Left hindlimb (tissue), 1 donor: ENCODE data around the gene PDIA4.
"Not testable (repeated sequence)": the region's sequence is repeated elsewhere in the genome, so short reads cannot be mapped to it uniquely, and the experiment has no call there.

Experiments
- DNase-seq: peaks from one replicate; pipeline ENCODE4 v3.0.0-alpha.2; 2018

Gene PDIA4

GRCh38 chr7:149028346-149029109 lies at the start of gene PDIA4:
TSS of gene PDIA4 (minus strand) at chr7:149028505. CDS start at chr7:149028408, 97 bp downstream.
- DNase-seq = peak; percentile 100

- no peak for DNase-seq
Observed at GRCh38 chr7:149077594-149077993, 49.3 kb upstream of the PDIA4 start.

- DNase-seq = no peak
Observed at GRCh38 chr7:149075286-149075685, 47.0 kb upstream of the PDIA4 start.

- no peak for DNase-seq
Observed at GRCh38 chr7:149074116-149074885, 46.0 kb upstream of the PDIA4 start.

- no peak for DNase-seq
Observed at GRCh38 chr7:149072438-149072775, 44.1 kb upstream of the PDIA4 start.

GRCh38 chr7:149071641-149072437 lies 43.5 kb upstream of the PDIA4 start:
- DNase-seq = peak; percentile 40

- no peak for DNase-seq
Observed at GRCh38 chr7:149071182-149071635, 42.9 kb upstream of the PDIA4 start.

- no peak for DNase-seq
Observed at GRCh38 chr7:149070372-149071125, 42.2 kb upstream of the PDIA4 start.

- DNase-seq = no peak
Observed at GRCh38 chr7:149067869-149068268, 39.6 kb upstream of the PDIA4 start.

- no peak for DNase-seq
Observed at GRCh38 chr7:149063476-149063875, 35.2 kb upstream of the PDIA4 start.

- DNase-seq = not testable (repeated sequence)
Observed at GRCh38 chr7:149062217-149062899, 34.1 kb upstream of the PDIA4 start.

GRCh38 chr7:149060156-149060555 lies 31.9 kb upstream of the PDIA4 start:
- DNase-seq = no peak

GRCh38 chr7:149053885-149054284 lies 25.6 kb upstream of the PDIA4 start:
- no peak for DNase-seq

- DNase-seq = no peak
Observed at GRCh38 chr7:149053384-149053783, 25.1 kb upstream of the PDIA4 start.

GRCh38 chr7:149050941-149051340 lies 22.6 kb upstream of the PDIA4 start:
- no peak for DNase-seq

GRCh38 chr7:149048805-149049204 lies 20.5 kb upstream of the PDIA4 start:
- no peak for DNase-seq

GRCh38 chr7:149046416-149046815 lies 18.1 kb upstream of the PDIA4 start:
- no peak for DNase-seq

- DNase-seq = no peak
Observed at GRCh38 chr7:149043936-149044335, 15.6 kb upstream of the PDIA4 start.

GRCh38 chr7:149041350-149041749 lies 13.0 kb upstream of the PDIA4 start:
- DNase-seq = no peak

GRCh38 chr7:149038641-149039040 lies 10.3 kb upstream of the PDIA4 start:
- not testable (repeated sequence) for DNase-seq

- no peak for DNase-seq
Observed at GRCh38 chr7:149036676-149037075, 8.4 kb upstream of the PDIA4 start.

GRCh38 chr7:149031353-149031910 lies 3.1 kb upstream of the PDIA4 start:
- DNase-seq = no peak
